Caco-2 (cell line): ENCODE results near the gene SETD1B. TPM values are rescaled to one million over a fixed set of nuclear protein-coding genes. Genes with fewer than 3 reads are reported as not detected.

ENCODE experiments used
- BruUV-seq: library from RNA; stranded (reverse); fragments of 400-500 nt; replicated peaks from 2 replicates; lab custom pipeline; 2021; lab: Mats Ljungman, UMichigan
- CTCF ChIA-PET: fragments of 300-600 bp; sonication (Branson Sonifier 250); formaldehyde crosslinking; loops from one replicate; lab custom pipeline; 2022; ENCODE audit warnings: antibody characterized with exemption; lab: Charles Lee
- POLR2A ChIA-PET: fragments of 300-600 bp; sonication (Branson Sonifier 250); formaldehyde crosslinking; loops from one replicate; lab custom pipeline; 2022; ENCODE audit warnings: antibody characterized with exemption; lab: Charles Lee
- DNase-seq, 2 experiments: peaks; one replicate each; pipeline versions ENCODE4 v3.0.0 to v3.0.0-alpha.2; 2020 to 2022
- H3K27me3 ChIP-seq: replicated peaks from 2 replicates; pipeline ENCODE4 v1.6.0; 2011; ENCODE audit warnings: low read length; ENCODE audit not compliant: control insufficient read depth, insufficient read depth
- H3K36me3 ChIP-seq: 2 replicates; pipeline ENCODE4 v1.5.1; 2011; ENCODE audit warnings: low read length; ENCODE audit not compliant: control insufficient read depth, insufficient read depth
- H3K4me1 ChIP-seq: fragments of 250-450 bp; sonication (Bioruptor Pico); 2 replicates; pipeline ENCODE4 v1.5.1; 2020; ENCODE audit warnings: mild to moderate bottlenecking
- H3K4me3 ChIP-seq: 2 replicates; pipeline ENCODE4 v1.5.1; 2011; ENCODE audit warnings: low read depth, mild to moderate bottlenecking, control low read depth, low read length
- H3K9me3 ChIP-seq: fragments of 250-450 bp; sonication (Bioruptor Pico); 2 replicates; pipeline ENCODE4 v1.5.1; 2020; ENCODE audit warnings: mild to moderate bottlenecking, moderate library complexity
- H3K27ac Mint-ChIP-seq: one replicate; pipeline ENCODE4 v1.8.0; 2022; ENCODE audit warnings: mixed read lengths; ENCODE audit not compliant: unreplicated experiment
- H3K27me3 Mint-ChIP-seq: one replicate; pipeline ENCODE4 v1.8.0; 2022; ENCODE audit warnings: mixed read lengths; ENCODE audit not compliant: insufficient read depth, unreplicated experiment
- H3K36me3 Mint-ChIP-seq: one replicate; pipeline ENCODE4 v1.8.0; 2022; ENCODE audit warnings: mild to moderate bottlenecking, mixed read lengths; ENCODE audit not compliant: insufficient read depth, unreplicated experiment
- H3K4me1 Mint-ChIP-seq: one replicate; pipeline ENCODE4 v1.8.0; 2022; ENCODE audit warnings: low read depth, mixed read lengths; ENCODE audit not compliant: unreplicated experiment
- H3K4me3 Mint-ChIP-seq: one replicate; pipeline ENCODE4 v1.8.0; 2022; ENCODE audit warnings: mild to moderate bottlenecking, moderate library complexity, mixed read lengths; ENCODE audit not compliant: unreplicated experiment
- H3K9me3 Mint-ChIP-seq: one replicate; pipeline ENCODE4 v1.8.0; 2022; ENCODE audit warnings: mixed read lengths; ENCODE audit not compliant: unreplicated experiment
- CTCF ChIP-seq, 2 experiments: fragments of 200-600 bp in 1 of 2; IDR thresholded peaks; 1 replicate in 1 of 2; 2 replicates in 1 of 2; pipeline versions ENCODE4 v1.5.1 to v1.8.0; 2011 to 2022; ENCODE audit warnings: antibody characterized with exemption in 1 of 2, control low read depth in 1 of 2, inconsistent platforms in 1 of 2, low read depth in 1 of 2, low read length in 1 of 2, mild to moderate bottlenecking in 1 of 2, moderate library complexity in 1 of 2; ENCODE audit not compliant: insufficient read depth in 1 of 2, severe bottlenecking in 1 of 2, unreplicated experiment in 1 of 2
- intact Hi-C: fragments of 100-400 bp; cut with micrococcal nuclease; formaldehyde crosslinking; loops from one replicate; pipeline ENCODE4 v1.10.0; 2022; ENCODE audit not compliant: unreplicated experiment
- total RNA-seq: library from RNA; stranded (reverse); gene quantifications from 2 replicates; pipeline ENCODE4 v1.2.3, GENCODE V29; 2022

Gene SETD1B
- total RNA-seq, 1 experiment from 2014 or later: 16.8 TPM

GRCh38 chr12:121826318-121827150, 22.7 kb downstream of the SETD1B start:
- Histone ChIP-seq H3K36me3 (no peaks in the 10 kb centered on the region), H3K4me3 (no peak overlapping the region), H3K9me3 (no peaks in the 10 kb centered on the region), H3K27me3 (no peaks in the 10 kb centered on the region), H3K4me1 (no peaks in the 10 kb centered on the region)
- POLR2A ChIA-PET: interaction anchor here (0.9 kb wide), 1 partner anchor 23 kb away, joined by 3 read pairs; no protein-coding TSS in a partner anchor
- intact Hi-C loops: no loop called here
- CTCF ChIA-PET: interaction anchor here (0.7 to 2.1 kb wide), 3 partner anchors 15 to 62 kb away, joined by 3 to 8 read pairs (median 4); partner anchors contain the start of genes PSMD9 and RHOF
- no peak for TF ChIP-seq CTCF (IDR thresholded peaks at IDR 0.05; ENCODE audit: insufficient read depth in 1 of 2, low read depth in 1 of 2, low read length in 1 of 2, severe bottlenecking in 1 of 2, unreplicated experiment in 1 of 2)
- peaks cover 5% of the 10 kb centered on the region for H3K4me1 Mint-ChIP-seq
- DNase-seq: no peak
- peaks cover 47% of the 10 kb centered on the region for H3K36me3 Mint-ChIP-seq
- H3K9me3 Mint-ChIP-seq: no peaks in the 10 kb centered on the region
- BruUV-seq: no TSS peak
- H3K27me3 Mint-ChIP-seq: no peaks in the 10 kb centered on the region
- H3K4me3 Mint-ChIP-seq: no peak overlapping the region
- H3K27ac Mint-ChIP-seq: peak overlapping the region; percentile 21

GRCh38 chr12:121827351-121828099, 23.7 kb downstream of the SETD1B start:
- ChIA-PET CTCF (interaction anchor here (0.7 to 2.1 kb wide), 3 partner anchors 11 to 34 kb away, joined by 3 to 8 read pairs (median 4); partner anchors contain the start of gene RHOF), POLR2A (interaction anchor here (1.2 kb wide), 1 partner anchor 28 kb away, joined by 4 read pairs; no protein-coding TSS in a partner anchor)
- no peak for DNase-seq
- no peaks in the 10 kb centered on the region for H3K9me3 Mint-ChIP-seq
- no peaks in the 10 kb centered on the region for H3K36me3 ChIP-seq
- intact Hi-C loops: no loop called here
- no peak overlapping the region for H3K27ac Mint-ChIP-seq
- no peaks in the 10 kb centered on the region for H3K9me3 ChIP-seq
- H3K4me1 Mint-ChIP-seq: peaks cover 5% of the 10 kb centered on the region
- BruUV-seq: no TSS peak
- peaks cover 50% of the 10 kb centered on the region for H3K36me3 Mint-ChIP-seq
- TF ChIP-seq CTCF (IDR thresholded peaks at IDR 0.05; ENCODE audit: insufficient read depth in 1 of 2, low read depth in 1 of 2, low read length in 1 of 2, severe bottlenecking in 1 of 2, unreplicated experiment in 1 of 2): no peak
- no peaks in the 10 kb centered on the region for H3K27me3 ChIP-seq
- no peak overlapping the region for H3K4me3 ChIP-seq
- no peaks in the 10 kb centered on the region for H3K27me3 Mint-ChIP-seq
- no peak overlapping the region for H3K4me3 Mint-ChIP-seq
- H3K4me1 ChIP-seq: no peaks in the 10 kb centered on the region

GRCh38 chr12:121828306-121828705, 24.5 kb downstream of the SETD1B start:
- Histone ChIP-seq H3K9me3 (no peaks in the 10 kb centered on the region), H3K4me1 (no peaks in the 10 kb centered on the region), H3K36me3 (no peaks in the 10 kb centered on the region), H3K4me3 (no peak overlapping the region), H3K27me3 (no peaks in the 10 kb centered on the region)
- Mint-ChIP-seq H3K27me3 (no peaks in the 10 kb centered on the region), H3K4me3 (no peak overlapping the region), H3K9me3 (no peaks in the 10 kb centered on the region), H3K27ac (no peak overlapping the region), H3K36me3 (peaks cover 48% of the 10 kb centered on the region), H3K4me1 (peaks cover 5% of the 10 kb centered on the region)
- CTCF ChIA-PET: interaction anchor here (0.9 to 1.3 kb wide), 2 partner anchors 18 to 60 kb away, joined by 3 to 4 read pairs; partner anchors contain the start of gene PSMD9
- intact Hi-C loops: no loop called here
- no peak for DNase-seq
- POLR2A ChIA-PET: interaction anchor here (1.2 kb wide), 1 partner anchor 29 kb away, joined by 4 read pairs; no protein-coding TSS in a partner anchor
- BruUV-seq: no TSS peak
- TF ChIP-seq CTCF (IDR thresholded peaks at IDR 0.05; ENCODE audit: insufficient read depth in 1 of 2, low read depth in 1 of 2, low read length in 1 of 2, severe bottlenecking in 1 of 2, unreplicated experiment in 1 of 2): no peak
